GM12878 (cell line): ENCODE measurements around the gene DIDO1. TPM values are rescaled to one million over a fixed set of nuclear protein-coding genes. Genes with fewer than 3 reads are reported as not detected.

ENCODE experiments used
- ATAC-seq: fragments of 200-7000 bp; cut with Tn5 transposase; 3 replicates; pipeline ENCODE4 v1.9.1; 2020; ENCODE audit warnings: mild to moderate bottlenecking, moderate library complexity
- BruUV-seq: library from RNA; stranded (reverse); fragments of 400-500 nt; replicated peaks from 2 replicates; lab custom pipeline; 2021; lab: Mats Ljungman, UMichigan
- CTCF ChIA-PET: fragments of 300-600 bp; sonication (Branson Sonifier 250); formaldehyde crosslinking; extraction: SDS; loops from one replicate; lab custom pipeline; 2021; ENCODE audit warnings: inconsistent platforms; lab: Yijun Ruan, JAX
- POLR2A ChIA-PET: fragments of 350-600 bp; formaldehyde crosslinking; extraction: SDS; loops from one replicate; lab custom pipeline; 2021; ENCODE audit warnings: inconsistent platforms; lab: Charles Lee
- RAD21 ChIA-PET: fragments of 300-600 bp; sonication (Branson Sonifier 250); formaldehyde crosslinking; loops from one replicate; lab custom pipeline; 2023; ENCODE audit warnings: antibody characterized with exemption; ENCODE audit not compliant: unreplicated experiment; lab: Charles Lee
- SMC1A ChIA-PET: fragments of 300-600 bp; sonication (Branson Sonifier 250); formaldehyde crosslinking; loops from one replicate; lab custom pipeline; 2023; ENCODE audit not compliant: unreplicated experiment, uncharacterized antibody; lab: Charles Lee
- DNase-seq: peaks from one replicate; pipeline ENCODE4 v3.0.0-alpha.2; 2011; ENCODE audit warnings: low read depth, low spot score
- FAIRE-seq: peaks from 3 replicates; lab custom pipeline; 2011; peaks lifted over from hg19 to GRCh38; lab: Jason Lieb, UNC
- H2AFZ ChIP-seq: 2 replicates; pipeline ENCODE4 v1.6.0; 2011; ENCODE audit warnings: low read depth, low read length, control low read depth; ENCODE audit not compliant: control insufficient read depth
- H3K27ac ChIP-seq: 2 replicates; pipeline ENCODE4 v1.5.1; 2011; ENCODE audit warnings: control low read depth; ENCODE audit not compliant: control insufficient read depth, insufficient read depth
- H3K27me3 ChIP-seq, 2 experiments: replicated peaks in 1 of 2; 2 replicates each; pipeline versions ENCODE4 v1.6.0 to v1.6.1; 2011; ENCODE audit warnings: low read length in 1 of 2; ENCODE audit not compliant: control insufficient read depth in 2 of 2, insufficient read depth in 2 of 2
- H3K36me3 ChIP-seq, 2 experiments: 2 replicates each; pipeline ENCODE4 v1.5.1; 2011; ENCODE audit warnings: low read length in 1 of 2; ENCODE audit not compliant: control insufficient read depth in 2 of 2, insufficient read depth in 2 of 2
- H3K4me1 ChIP-seq: 2 replicates; pipeline ENCODE4 v1.6.1; 2011; ENCODE audit warnings: mild to moderate bottlenecking, low read length, moderate library complexity, mixed read lengths; ENCODE audit not compliant: control insufficient read depth, insufficient read depth
- H3K4me2 ChIP-seq: 2 replicates; pipeline ENCODE4 v1.6.0; 2011; ENCODE audit warnings: control low read depth; ENCODE audit not compliant: control insufficient read depth, insufficient read depth
- H3K4me3 ChIP-seq: fragments of 200-600 bp; sonication (generic); 2 replicates; pipeline ENCODE4 v1.5.1; 2016
- H3K79me2 ChIP-seq: 2 replicates; pipeline ENCODE4 v1.6.0; 2011; ENCODE audit warnings: low read length; ENCODE audit not compliant: control insufficient read depth, insufficient read depth
- H3K9ac ChIP-seq: 2 replicates; pipeline ENCODE4 v1.8.0; 2011; ENCODE audit warnings: low read length, control low read depth, mixed read lengths; ENCODE audit not compliant: control insufficient read depth, insufficient read depth
- H3K9me3 ChIP-seq: replicated peaks from 3 replicates; pipeline ENCODE4 v1.5.1; 2011; ENCODE audit warnings: mild to moderate bottlenecking, low read length; ENCODE audit not compliant: control insufficient read depth, insufficient read depth
- H4K20me1 ChIP-seq: 2 replicates; pipeline ENCODE4 v1.6.0; 2011; ENCODE audit not compliant: control insufficient read depth, insufficient read depth
- CEBPB ChIP-seq, 2 experiments: fragments of 150-350 bp in 1 of 2; IDR thresholded peaks; 2 replicates each; pipeline ENCODE4 v1.6.1; 2012 to 2014; ENCODE audit warnings: low read depth in 2 of 2, low read length in 2 of 2, borderline replicate concordance in 1 of 2, inconsistent platforms in 1 of 2
- CHD2 ChIP-seq: IDR thresholded peaks from 2 replicates; pipeline ENCODE4 v1.6.1; 2011; ENCODE audit warnings: low read depth, low read length, improper control_type of control experiment, borderline replicate concordance
- FOXM1 ChIP-seq: IDR thresholded peaks from 2 replicates; pipeline ENCODE4 v1.6.1; 2012; ENCODE audit warnings: low read depth, mild to moderate bottlenecking, inconsistent platforms, low read length, moderate library complexity
- GATAD2B ChIP-seq: fragments of 450-650 bp; conservative IDR thresholded peaks from 2 replicates; pipeline ENCODE4 v1.6.1; 2017; ENCODE audit warnings: low read depth, mild to moderate bottlenecking, moderate library complexity
- HDAC6 ChIP-seq: fragments of 200-600 bp; sonication (generic); IDR thresholded peaks from one replicate; pipeline ENCODE4 v1.8.0; 2017; ENCODE audit warnings: antibody characterized with exemption; ENCODE audit not compliant: unreplicated experiment
- IKZF1 ChIP-seq: fragments of 450-650 bp; conservative IDR thresholded peaks from 2 replicates; pipeline ENCODE4 v1.6.1; 2017; ENCODE audit warnings: antibody characterized with exemption, mild to moderate bottlenecking
- JUNB ChIP-seq: IDR thresholded peaks from 2 replicates; pipeline ENCODE4 v1.6.1; 2016; ENCODE audit warnings: antibody characterized with exemption, mild to moderate bottlenecking
- KLF5 ChIP-seq: fragments of 450-650 bp; IDR thresholded peaks from 2 replicates; pipeline ENCODE4 v1.6.1; 2014; ENCODE audit warnings: mild to moderate bottlenecking; ENCODE audit not compliant: partially characterized antibody
- MYC ChIP-seq: IDR thresholded peaks from 2 replicates; pipeline ENCODE4 v1.6.1; 2011; ENCODE audit warnings: mild to moderate bottlenecking, low read length, moderate library complexity, inconsistent platforms; ENCODE audit not compliant: insufficient read depth, insufficient replicate concordance, insufficient read length, severe bottlenecking
- NFIC ChIP-seq: IDR thresholded peaks from 2 replicates; pipeline ENCODE4 v1.6.1; 2012; ENCODE audit warnings: low read depth, mild to moderate bottlenecking, inconsistent platforms, low read length, moderate library complexity
- whole genome bisulfite sequencing: methylation state at CpG from one replicate; pipeline ENCODE4 v1.1.6; 2016; ENCODE audit warnings: low lambda C conversion rate; ENCODE audit not compliant: insufficient replicate concordance, insufficient coverage; ENCODE audit errors: missing lambda C conversion rate; 5-methylcytosine and 5-hydroxymethylcytosine counted together
- in situ Hi-C: fragments of 300-500 bp; cut with MboI; formaldehyde crosslinking; loops from 9 replicates; pipeline ENCODE4 v1.14.3; 2018; ENCODE audit warnings: mixed read lengths
- intact Hi-C: fragments of 100-400 bp; cut with micrococcal nuclease; formaldehyde crosslinking; loops from one replicate; pipeline ENCODE4 v1.14.2; 2022; ENCODE audit not compliant: unreplicated experiment
- polyA plus RNA-seq, 11 experiments: library from polyadenylated mRNA; depleted of rRNA in 4 of 11; unstranded in 6 of 11; stranded (reverse) in 5 of 11; fragments of >200 nt; fragmentation: Nextera tagmentation in 4 of 11; fragmentation: Illumina TruSeq in 1 of 11; extraction: Ambion mirVana in 4 of 11; extraction: Trizol in 1 of 11; gene quantifications; 1 replicate in 1 of 11; 2 replicates in 10 of 11; pipeline versions ENCODE4 v1.2.1 to v1.2.3, GENCODE V29; 2011 to 2016; ENCODE audit warnings: inconsistent platforms in 2 of 11, missing spikeins in 2 of 11, low read depth in 1 of 11
- total RNA-seq, 4 experiments: library from RNA; depleted of rRNA in 3 of 4; stranded (reverse); fragments of >200 nt in 3 of 4; fragmentation: Illumina TruSeq in 1 of 4; extraction: Trizol in 1 of 4; gene quantifications; 2 replicates each; pipeline versions ENCODE4 v1.2.1 to v1.2.3, GENCODE V29; 2013 to 2021
- TF ChIP-seq, protein P1 (sequence below): fragments of 450-650 bp; IDR thresholded peaks from 2 replicates; pipeline ENCODE4 v1.6.1; 2016; ENCODE audit warnings: mild to moderate bottlenecking, moderate library complexity, borderline replicate concordance

The DIDO1 gene
- total and polyA plus RNA-seq, 10 of the 15 experiments (the other 5 are each of a cell fraction or from before 2014, with no cell fraction given): 5.5 to 56.4 (median 38.4) TPM

DNA sequence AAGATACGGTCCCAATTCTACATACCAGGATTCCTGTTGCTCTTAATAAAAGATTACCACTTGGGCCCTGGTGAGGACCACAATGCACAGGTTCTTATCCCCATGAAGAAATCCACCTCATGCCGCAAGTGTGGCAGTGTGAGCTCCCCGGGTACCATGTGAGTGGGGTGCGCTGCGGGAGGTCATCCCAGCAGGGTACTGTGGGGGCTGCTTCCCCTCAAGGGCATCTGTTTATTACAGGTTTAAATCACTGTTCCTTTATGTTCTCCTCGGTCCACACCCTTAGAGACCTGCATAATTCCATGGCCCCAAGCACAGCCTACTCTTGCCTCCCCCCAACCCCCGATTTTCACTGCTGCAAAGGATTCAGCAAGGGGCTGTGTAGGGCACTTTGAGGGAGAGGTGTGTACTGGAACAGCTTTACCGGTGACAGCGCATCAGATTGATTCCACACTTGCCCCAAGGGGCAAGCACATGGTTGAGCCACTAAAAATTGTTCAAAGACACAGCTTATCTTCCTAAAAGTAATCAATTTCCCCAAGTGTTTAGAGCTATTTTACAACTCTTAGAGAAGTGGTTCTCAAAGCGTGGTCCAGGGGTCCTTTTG is 6.2 kb downstream of the DIDO1 start:
- no peak for TF ChIP-seq CHD2
- TF ChIP-seq CEBPB (IDR thresholded peaks at IDR 0.05; ENCODE audit: borderline replicate concordance in 1 of 2, low read depth in 2 of 2, low read length in 2 of 2): no peak
- TF ChIP-seq IKZF1: no peak
- TF ChIP-seq, protein P1, sequence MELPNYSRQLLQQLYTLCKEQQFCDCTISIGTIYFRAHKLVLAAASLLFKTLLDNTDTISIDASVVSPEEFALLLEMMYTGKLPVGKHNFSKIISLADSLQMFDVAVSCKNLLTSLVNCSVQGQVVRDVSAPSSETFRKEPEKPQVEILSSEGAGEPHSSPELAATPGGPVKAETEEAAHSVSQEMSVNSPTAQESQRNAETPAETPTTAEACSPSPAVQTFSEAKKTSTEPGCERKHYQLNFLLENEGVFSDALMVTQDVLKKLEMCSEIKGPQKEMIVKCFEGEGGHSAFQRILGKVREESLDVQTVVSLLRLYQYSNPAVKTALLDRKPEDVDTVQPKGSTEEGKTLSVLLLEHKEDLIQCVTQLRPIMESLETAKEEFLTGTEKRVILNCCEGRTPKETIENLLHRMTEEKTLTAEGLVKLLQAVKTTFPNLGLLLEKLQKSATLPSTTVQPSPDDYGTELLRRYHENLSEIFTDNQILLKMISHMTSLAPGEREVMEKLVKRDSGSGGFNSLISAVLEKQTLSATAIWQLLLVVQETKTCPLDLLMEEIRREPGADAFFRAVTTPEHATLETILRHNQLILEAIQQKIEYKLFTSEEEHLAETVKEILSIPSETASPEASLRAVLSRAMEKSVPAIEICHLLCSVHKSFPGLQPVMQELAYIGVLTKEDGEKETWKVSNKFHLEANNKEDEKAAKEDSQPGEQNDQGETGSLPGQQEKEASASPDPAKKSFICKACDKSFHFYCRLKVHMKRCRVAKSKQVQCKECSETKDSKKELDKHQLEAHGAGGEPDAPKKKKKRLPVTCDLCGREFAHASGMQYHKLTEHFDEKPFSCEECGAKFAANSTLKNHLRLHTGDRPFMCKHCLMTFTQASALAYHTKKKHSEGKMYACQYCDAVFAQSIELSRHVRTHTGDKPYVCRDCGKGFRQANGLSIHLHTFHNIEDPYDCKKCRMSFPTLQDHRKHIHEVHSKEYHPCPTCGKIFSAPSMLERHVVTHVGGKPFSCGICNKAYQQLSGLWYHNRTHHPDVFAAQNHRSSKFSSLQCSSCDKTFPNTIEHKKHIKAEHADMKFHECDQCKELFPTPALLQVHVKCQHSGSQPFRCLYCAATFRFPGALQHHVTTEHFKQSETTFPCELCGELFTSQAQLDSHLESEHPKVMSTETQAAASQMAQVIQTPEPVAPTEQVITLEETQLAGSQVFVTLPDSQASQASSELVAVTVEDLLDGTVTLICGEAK: no peak
- no peak for TF ChIP-seq MYC
- TF ChIP-seq JUNB: no peak
- TF ChIP-seq NFIC: no peak
- TF ChIP-seq KLF5: no peak
- no peak for TF ChIP-seq GATAD2B
- TF ChIP-seq FOXM1: no peak
- TF ChIP-seq HDAC6: no peak
- Histone ChIP-seq H3K27me3 (no peaks in the 10 kb centered on the region), H3K79me2 (peaks cover 99% of the 10 kb centered on the region), H3K4me3 (peak overlapping the region; percentile 31), H3K36me3 (no peaks in the 10 kb centered on the region; a peak in 1 of 4 replicates), H4K20me1 (peaks cover 28% of the 10 kb centered on the region), H3K27ac (no peak overlapping the region), H2AFZ (no peak overlapping the region), H3K9me3 (no peaks in the 10 kb centered on the region), H3K4me2 (peak overlapping the region; percentile 68), H3K9ac (no peak overlapping the region; the same call in 1 of the 2 replicates), H3K4me1 (peaks cover 52% of the 10 kb centered on the region)
- RAD21 ChIA-PET: interaction anchor here (1.4 to 1.7 kb wide), 2 partner anchors 19 to 33 kb away, joined by 8 read pairs; no protein-coding TSS in a partner anchor
- 63% methylated on average over 10 of the region's 10 CpGs for WGBS
- BruUV-seq: no TSS peak
- SMC1A ChIA-PET: interaction anchor here (1.4 to 3.3 kb wide), 3 partner anchors 16 to 34 kb away, joined by 6 to 19 read pairs (median 11); partner anchors contain the start of gene SLC17A9
- CTCF ChIA-PET: interaction anchor here (0.8 to 12.5 kb wide), 7 partner anchors 13 to 1366 kb away, joined by 3 to 92 read pairs (median 3); no protein-coding TSS in a partner anchor
- ATAC-seq (no peak), FAIRE-seq (no peak), DNase-seq (no peak)
- in situ Hi-C loops: no loop called here
- intact Hi-C loops: no loop called here
- POLR2A ChIA-PET: interaction anchor here (0.6 to 1.3 kb wide), 3 partner anchors 15 to 165 kb away, joined by 3 to 7 read pairs (median 6); no protein-coding TSS in a partner anchor
